HG02884 (cell line): ENCODE measurements around the gene DNAH2.
"Not testable (repeated sequence)": the region's sequence is repeated elsewhere in the genome, so short reads cannot be mapped to it uniquely, and the experiment has no call there.

Experiments used
- ATAC-seq: cut with Tn5 transposase; IDR thresholded peaks from one replicate; pipeline ENCODE4 v1.9.1; 2021; ENCODE audit warnings: mild to moderate bottlenecking, moderate library complexity; ENCODE audit not compliant: unreplicated experiment

DNAH2 gene

GRCh38 chr17:7774055-7774521, 56.5 kb downstream of the DNAH2 start:
- no peak for ATAC-seq

- no peak for ATAC-seq
Observed at GRCh38 chr17:7775051-7775450, 57.5 kb downstream of the DNAH2 start.

- no peak for ATAC-seq
Observed at GRCh38 chr17:7777017-7777416, 59.5 kb downstream of the DNAH2 start.

GRCh38 chr17:7780736-7781135, 63.2 kb downstream of the DNAH2 start:
- ATAC-seq: no peak

GRCh38 chr17:7781429-7781828, 63.9 kb downstream of the DNAH2 start:
- no peak for ATAC-seq

GRCh38 chr17:7782240-7782639, 64.7 kb downstream of the DNAH2 start:
- no peak for ATAC-seq

- ATAC-seq: no peak
Observed at GRCh38 chr17:7786866-7787265, 69.3 kb downstream of the DNAH2 start.

GRCh38 chr17:7789131-7789530, 71.6 kb downstream of the DNAH2 start:
- ATAC-seq: no peak

- no peak for ATAC-seq
Observed at GRCh38 chr17:7790150-7790549, 72.6 kb downstream of the DNAH2 start.

- no peak for ATAC-seq
Observed at GRCh38 chr17:7792611-7793010, 75.1 kb downstream of the DNAH2 start.

GRCh38 chr17:7794075-7794663, 76.6 kb downstream of the DNAH2 start:
- ATAC-seq: no peak

- no peak for ATAC-seq
Observed at GRCh38 chr17:7797976-7798375, 80.4 kb downstream of the DNAH2 start.

- ATAC-seq: no peak
Observed at GRCh38 chr17:7798839-7799238, 81.3 kb downstream of the DNAH2 start.

GRCh38 chr17:7803981-7804380, 86.4 kb downstream of the DNAH2 start:
- no peak for ATAC-seq

GRCh38 chr17:7806587-7806986, 89.0 kb downstream of the DNAH2 start:
- no peak for ATAC-seq

GRCh38 chr17:7807206-7807605, 89.7 kb downstream of the DNAH2 start:
- no peak for ATAC-seq

GRCh38 chr17:7809086-7809790, 91.7 kb downstream of the DNAH2 start:
- no peak for ATAC-seq

GRCh38 chr17:7809791-7810343, 92.3 kb downstream of the DNAH2 start:
- ATAC-seq: not testable (repeated sequence)

GRCh38 chr17:7811251-7811650, 93.7 kb downstream of the DNAH2 start:
- no peak for ATAC-seq

- ATAC-seq: no peak
Observed at GRCh38 chr17:7814969-7815368, 97.4 kb downstream of the DNAH2 start.

GRCh38 chr17:7816926-7817642, 99.5 kb downstream of the DNAH2 start:
- ATAC-seq: no peak

GRCh38 chr17:7817643-7817964, 100.1 kb downstream of the DNAH2 start:
- ATAC-seq: no peak
